KMS-11 (cell line): ENCODE data around the gene TAF10.

Experiments used
- H2AFZ ChIP-seq: fragments of 200-600 bp; sonication (generic); 2 replicates; pipeline ENCODE4 v1.6.1; 2016; ENCODE audit warnings: antibody characterized with exemption, mixed run types, low read depth
- H3K27ac ChIP-seq: fragments of 200-600 bp; sonication (generic); 2 replicates; pipeline ENCODE4 v1.6.1; 2016; ENCODE audit warnings: mild to moderate bottlenecking, mixed run types
- H3K27me3 ChIP-seq: fragments of 200-600 bp; sonication (generic); 2 replicates; pipeline ENCODE4 v1.6.1; 2017; ENCODE audit warnings: mild to moderate bottlenecking, low read depth, mixed run types, moderate library complexity; ENCODE audit not compliant: insufficient read depth
- H3K36me3 ChIP-seq: fragments of 200-600 bp; sonication (generic); 2 replicates; pipeline ENCODE4 v1.6.1; 2017; ENCODE audit warnings: mild to moderate bottlenecking, mixed run types; ENCODE audit not compliant: insufficient read depth
- H3K4me1 ChIP-seq: fragments of 200-600 bp; sonication (generic); 2 replicates; pipeline ENCODE4 v1.6.1; 2016; ENCODE audit warnings: mild to moderate bottlenecking, low read depth, mixed run types; ENCODE audit not compliant: poor library complexity, severe bottlenecking
- H3K4me2 ChIP-seq: fragments of 200-600 bp; sonication (generic); 2 replicates; pipeline ENCODE4 v1.7.0; 2016; ENCODE audit warnings: mild to moderate bottlenecking, mixed run types
- H3K4me3 ChIP-seq: fragments of 200-600 bp; sonication (generic); IDR thresholded peaks from 2 replicates; pipeline ENCODE4 v1.6.1; 2017; ENCODE audit warnings: low read depth, low read length, mixed read lengths; ENCODE audit not compliant: insufficient read depth
- H3K79me2 ChIP-seq: fragments of 200-600 bp; sonication (generic); 2 replicates; pipeline ENCODE4 v1.6.1; 2016; ENCODE audit warnings: low read depth, mixed run types; ENCODE audit not compliant: insufficient read depth
- H3K9ac ChIP-seq: fragments of 200-600 bp; sonication (generic); 2 replicates; pipeline ENCODE4 v1.6.1; 2016; ENCODE audit warnings: mild to moderate bottlenecking, mixed run types
- H4K20me1 ChIP-seq: fragments of 200-600 bp; sonication (generic); 2 replicates; pipeline ENCODE4 v1.6.1; 2016; ENCODE audit warnings: mild to moderate bottlenecking, mixed run types; ENCODE audit not compliant: insufficient read depth
- CTCF ChIP-seq: fragments of 200-600 bp; sonication (generic); conservative IDR thresholded peaks from 2 replicates; pipeline ENCODE4 v1.6.1; 2017; ENCODE audit warnings: low read depth, mild to moderate bottlenecking, antibody characterized with exemption, low read length, moderate library complexity, mixed read lengths

The TAF10 gene

GRCh38 chr11:6608011-6608410 is 4.0 kb downstream of the TAF10 start:
- H3K79me2 ChIP-seq = peaks cover 40% of the 10 kb centered on the region

GRCh38 chr11:6607190-6607795 is 4.7 kb downstream of the TAF10 start:
- Histone ChIP-seq H2AFZ (no peak overlapping the region), H3K79me2 (peaks cover 47% of the 10 kb centered on the region), H3K27ac (peak overlapping the region; percentile 48), H4K20me1 (no peaks in the 10 kb centered on the region), H3K27me3 (no peaks in the 10 kb centered on the region), H3K4me3 (no peak overlapping the region), H3K4me2 (peak overlapping the region; percentile 96), H3K36me3 (no peaks in the 10 kb centered on the region), H3K4me1 (peaks cover 55% of the 10 kb centered on the region), H3K9ac (no peak overlapping the region)
- TF ChIP-seq CTCF = no peak

More at GRCh38 chr11:6608011-6608410, 4.0 kb downstream of the TAF10 start:
- no peak for TF ChIP-seq CTCF
- Histone ChIP-seq H3K36me3 (no peaks in the 10 kb centered on the region), H3K9ac (no peak overlapping the region), H3K27ac (peak overlapping the region; percentile 48; the same call in 1 of the 2 replicates), H2AFZ (no peak overlapping the region), H3K4me1 (peaks cover 56% of the 10 kb centered on the region), H3K4me2 (peak overlapping the region; percentile 96; the same call in 1 of the 2 replicates), H3K27me3 (no peaks in the 10 kb centered on the region), H4K20me1 (no peaks in the 10 kb centered on the region), H3K4me3 (no peak overlapping the region)

- no peak overlapping the region for H2AFZ ChIP-seq
- H3K4me3 ChIP-seq = no peak overlapping the region
- H3K27ac ChIP-seq = peak overlapping the region; percentile 48
- H3K79me2 ChIP-seq = peaks cover 52% of the 10 kb centered on the region
- no peaks in the 10 kb centered on the region; the same call in 1 of the 2 replicates for H3K36me3 ChIP-seq
- peaks cover 61% of the 10 kb centered on the region for H3K4me1 ChIP-seq
- H3K4me2 ChIP-seq = peak overlapping the region; percentile 96
- H3K27me3 ChIP-seq = no peaks in the 10 kb centered on the region
- H3K9ac ChIP-seq = no peak overlapping the region
- no peaks in the 10 kb centered on the region for H4K20me1 ChIP-seq
- TF ChIP-seq CTCF = no peak
These were observed 5.4 kb downstream of the TAF10 start for GRCh38 chr11:6606471-6607189.

GRCh38 chr11:6604790-6605189 is 7.2 kb downstream of the TAF10 start:
- no peaks in the 10 kb centered on the region for H4K20me1 ChIP-seq
- peak overlapping the region; percentile 84; the same call in 1 of the 2 replicates for H3K9ac ChIP-seq
- H3K4me1 ChIP-seq = peaks cover 51% of the 10 kb centered on the region
- TF ChIP-seq CTCF = no peak
- no peak overlapping the region for H2AFZ ChIP-seq
- H3K27ac ChIP-seq = peak overlapping the region; percentile 56
- peak overlapping the region; percentile 97 for H3K4me2 ChIP-seq
- H3K27me3 ChIP-seq = no peaks in the 10 kb centered on the region
- H3K79me2 ChIP-seq = peaks cover 58% of the 10 kb centered on the region
- H3K36me3 ChIP-seq = no peaks in the 10 kb centered on the region; the same call in 1 of the 2 replicates
- H3K4me3 ChIP-seq = no peak overlapping the region
